Testis (tissue), 2 donors: ENCODE measurements around the gene NHEJ1.

Experiments used
- CTCF ChIP-seq, 3 experiments: fragments of 450-650 bp in 2 of 3; fragments of 200-600 bp in 1 of 3; sonication (generic) in 1 of 3; IDR thresholded peaks; one replicate each; pipeline ENCODE4 v1.5.1; 2016 to 2019; ENCODE audit warnings: antibody characterized with exemption in 3 of 3, mild to moderate bottlenecking in 2 of 3, moderate library complexity in 1 of 3
- POLR2A ChIP-seq: fragments of 450-650 bp; IDR thresholded peaks from one replicate; pipeline ENCODE4 v1.6.1; 2017; ENCODE audit warnings: antibody characterized with exemption, mild to moderate bottlenecking, moderate library complexity

GRCh38 chr2:219123356-219124135 is 37.1 kb downstream of the NHEJ1 start:
- TF ChIP-seq POLR2A (no peak), CTCF (IDR thresholded peaks at IDR 0.05) (no peak)
